Stimulated activated CD8-positive, alpha-beta memory T cell treated with anti-CD3 and anti-CD28 coated beads, Interleukin-15, amount 100 ng/mL, for 4 hours (primary cell): ENCODE measurements around the gene FAM3C.
"Not testable (repeated sequence)": the region's sequence is repeated elsewhere in the genome, so short reads cannot be mapped to it uniquely, and the experiment has no call there.

Experiments
- DNase-seq, 2 donors: peaks; one replicate each; pipeline ENCODE4 v3.0.0-alpha.2; 2020; ENCODE audit warnings: low read depth in 2 of 2

The FAM3C gene, protein sequence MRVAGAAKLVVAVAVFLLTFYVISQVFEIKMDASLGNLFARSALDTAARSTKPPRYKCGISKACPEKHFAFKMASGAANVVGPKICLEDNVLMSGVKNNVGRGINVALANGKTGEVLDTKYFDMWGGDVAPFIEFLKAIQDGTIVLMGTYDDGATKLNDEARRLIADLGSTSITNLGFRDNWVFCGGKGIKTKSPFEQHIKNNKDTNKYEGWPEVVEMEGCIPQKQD

DNA sequence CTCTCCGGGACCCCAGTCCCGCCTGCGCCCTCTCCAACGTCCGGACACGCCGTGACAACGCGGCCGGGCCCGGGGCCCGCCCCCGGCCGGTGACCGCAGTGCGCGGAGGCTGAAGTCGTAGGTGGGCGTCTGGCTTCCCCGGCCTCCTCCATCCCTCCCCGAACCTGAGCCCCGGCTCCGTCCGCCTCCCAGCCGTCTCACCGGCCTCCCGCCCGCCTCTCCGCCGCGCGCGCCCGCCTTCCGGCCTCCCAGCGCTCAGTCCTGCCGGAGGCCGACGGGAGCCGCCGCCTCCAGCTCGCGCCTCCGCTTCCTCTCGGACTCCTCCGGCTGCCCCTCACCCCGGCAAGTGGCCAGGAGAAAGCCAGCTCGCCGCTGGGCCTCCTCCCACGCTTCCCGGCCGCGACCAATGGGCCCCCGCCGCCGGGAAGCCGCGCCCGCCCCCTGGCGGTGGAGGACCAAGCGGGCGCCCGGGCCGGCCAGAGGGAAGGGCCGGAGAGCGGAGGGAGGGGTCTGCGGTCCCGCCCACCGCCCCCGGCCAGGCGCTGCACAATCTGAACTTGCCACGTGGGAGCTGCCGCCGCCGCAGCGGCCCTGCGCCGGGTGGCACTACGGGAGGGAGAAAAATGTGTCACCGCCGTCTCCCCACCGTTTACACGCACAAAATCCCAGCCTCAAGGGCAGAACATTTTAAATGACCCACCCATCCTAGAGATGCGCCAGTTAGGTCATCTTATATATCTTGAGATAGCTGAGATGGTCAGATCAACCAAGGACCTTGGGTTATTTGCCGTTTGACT lies at the start of gene FAM3C:
Gene FAM3C, minus strand, starts transcription at position 348 of the 797 bp plus-strand sequence. CDS start 13,339 bp downstream, outside the sequence.
- peak; percentile 73 to 82 for DNase-seq

DNA sequence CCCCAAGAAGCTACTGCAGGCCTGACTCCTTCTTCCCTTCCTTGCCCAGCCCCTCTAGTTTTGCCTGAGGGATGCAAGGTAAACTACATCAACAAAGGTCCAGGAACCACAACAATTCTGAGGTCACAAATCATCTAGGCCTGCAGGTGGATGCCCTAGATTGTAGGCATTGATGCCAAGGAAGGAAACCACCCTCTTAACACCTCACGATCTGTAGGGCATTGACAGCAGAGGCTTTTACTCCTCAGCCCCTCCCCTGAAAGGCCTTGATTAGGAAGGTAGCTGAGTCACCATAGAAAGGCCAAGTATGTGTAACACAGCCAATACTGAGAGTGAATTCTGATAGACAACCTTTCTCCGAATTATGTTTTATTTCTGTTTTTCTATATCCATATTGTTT lies 46.7 kb upstream of the FAM3C start:
- no peak for DNase-seq

DNA sequence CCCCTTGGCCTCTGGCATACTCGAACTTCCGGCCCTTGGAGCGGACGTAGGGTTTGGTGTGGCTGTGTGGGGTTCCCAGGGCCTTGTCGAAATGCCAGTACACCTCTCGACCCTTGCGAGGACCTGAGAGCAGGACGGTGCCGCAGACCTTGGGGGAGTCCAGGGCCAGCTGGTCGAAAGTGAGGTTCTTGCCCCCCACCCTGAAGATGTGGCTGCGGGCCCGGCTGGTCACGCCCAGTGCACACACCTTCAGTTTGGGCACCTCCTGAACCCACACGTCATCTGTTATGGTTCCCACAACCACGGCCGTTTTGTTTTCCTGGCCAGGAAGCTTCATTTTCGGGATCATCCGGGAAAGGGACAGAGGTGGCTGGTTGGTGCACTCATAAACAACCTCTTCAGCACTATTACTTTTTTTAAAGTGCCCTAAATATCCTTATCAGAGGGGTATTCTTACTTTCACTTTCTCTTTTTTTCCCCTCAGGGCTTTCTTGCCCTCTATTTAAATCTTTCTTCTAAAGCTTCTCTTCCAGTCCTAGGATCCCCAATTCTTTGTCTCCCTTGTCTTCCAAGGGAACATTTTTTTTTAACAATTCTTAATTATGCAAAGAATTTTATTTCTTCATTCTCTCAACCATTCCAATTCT lies 44.9 kb upstream of the FAM3C start:
- DNase-seq, result no peak

DNA sequence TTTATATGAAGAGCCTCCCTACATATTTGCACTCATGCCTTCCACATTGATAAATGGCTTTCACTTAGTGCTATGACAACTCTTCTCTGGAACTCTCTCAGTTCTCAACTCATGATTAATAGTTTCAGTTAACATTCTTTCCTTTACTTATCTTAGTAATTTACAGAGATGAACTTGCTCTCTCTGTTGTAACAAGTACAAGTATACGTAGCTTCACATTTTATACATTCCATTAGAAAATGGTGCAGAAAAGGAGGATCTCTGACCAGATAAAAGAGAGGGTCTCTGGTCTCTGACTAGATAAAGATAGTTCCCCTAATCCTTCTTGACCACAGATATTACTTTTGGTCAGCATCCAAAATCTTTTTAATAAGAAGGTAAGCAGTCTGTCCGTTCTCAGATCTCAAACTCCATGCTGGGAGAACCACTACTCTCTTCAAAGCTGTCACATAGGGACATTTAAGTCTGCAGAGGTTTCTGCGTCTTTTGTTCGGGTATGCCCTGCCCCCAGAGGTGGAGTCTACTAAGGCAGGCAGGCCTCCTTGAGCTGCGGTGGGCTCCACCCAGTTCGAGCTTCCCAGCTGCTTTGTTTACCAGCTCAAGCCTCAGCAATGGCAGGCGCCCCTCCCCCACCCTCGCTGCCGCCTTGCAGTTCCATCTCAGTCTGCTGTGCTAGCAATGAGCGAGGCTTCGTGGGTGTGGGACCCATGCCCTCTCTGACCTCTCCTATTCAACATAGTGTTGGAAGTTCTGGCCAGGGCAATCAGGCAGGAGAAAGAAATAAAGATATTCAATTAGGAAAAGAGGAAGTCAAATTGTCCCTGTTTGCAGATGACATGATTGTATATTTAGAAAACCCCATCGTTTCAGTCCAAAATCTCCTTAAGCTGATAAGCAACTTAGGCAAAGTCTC lies 42.2 kb upstream of the FAM3C start:
- peak; percentile 23 to 34 for DNase-seq

DNA sequence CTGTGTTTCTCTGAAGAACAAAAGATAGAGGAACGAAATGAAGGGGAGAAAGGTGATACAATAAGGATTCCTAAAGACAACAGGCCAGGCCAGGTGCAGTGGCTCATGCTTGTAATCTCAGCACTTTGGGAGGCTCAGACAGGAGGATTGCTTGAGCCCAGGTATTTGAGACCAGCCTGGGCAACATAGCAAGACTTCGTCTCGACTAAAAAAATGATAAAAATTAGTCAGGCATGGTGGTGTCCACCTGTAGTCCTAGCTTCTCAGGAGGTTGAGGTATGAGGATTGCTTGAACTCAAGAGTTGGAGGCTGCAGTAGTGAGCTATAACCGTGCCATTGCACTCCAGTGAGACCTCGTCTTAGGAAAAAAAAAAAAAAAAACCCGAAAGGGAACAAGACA lies 41.4 kb upstream of the FAM3C start:
- no peak for DNase-seq

DNA sequence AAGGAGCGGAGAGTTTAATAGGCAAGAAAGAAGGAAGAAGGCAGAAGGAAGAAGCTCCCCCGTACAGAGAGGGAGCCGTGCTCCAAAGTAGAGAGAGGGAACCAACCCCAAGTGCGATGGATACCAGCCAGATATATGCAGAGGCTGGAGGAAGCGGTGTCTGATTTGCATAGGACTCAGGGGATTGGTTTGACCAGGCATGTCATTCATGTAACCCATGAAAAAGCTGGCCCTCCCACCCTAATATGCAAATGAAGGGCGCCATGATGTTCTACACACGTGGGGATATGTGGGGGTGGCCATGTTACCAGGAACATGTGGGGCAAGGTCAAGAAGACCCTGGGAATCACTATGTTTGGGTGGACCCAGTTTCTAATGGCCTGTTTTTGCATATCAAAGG lies 40.6 kb upstream of the FAM3C start:
- no peak for DNase-seq

DNA sequence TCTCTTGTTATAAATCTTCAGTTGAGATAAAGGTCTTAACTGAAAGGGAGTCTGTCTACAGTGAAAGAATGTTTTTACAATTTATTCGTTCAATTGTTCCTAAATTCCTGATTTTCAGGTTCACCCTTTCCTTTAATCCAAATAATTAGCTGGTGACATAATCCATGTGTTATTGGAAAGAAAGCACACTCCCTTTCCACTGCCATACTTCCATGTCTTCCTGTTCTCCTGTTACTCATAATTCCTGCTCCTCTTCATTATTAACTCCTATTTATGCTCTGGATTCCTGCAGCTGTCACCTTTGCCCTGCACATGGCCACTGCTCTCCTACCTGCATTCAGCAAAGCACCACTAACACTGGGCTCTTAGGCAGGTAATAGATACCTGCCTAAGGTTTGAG lies 40.0 kb upstream of the FAM3C start:
- no peak for DNase-seq

DNA sequence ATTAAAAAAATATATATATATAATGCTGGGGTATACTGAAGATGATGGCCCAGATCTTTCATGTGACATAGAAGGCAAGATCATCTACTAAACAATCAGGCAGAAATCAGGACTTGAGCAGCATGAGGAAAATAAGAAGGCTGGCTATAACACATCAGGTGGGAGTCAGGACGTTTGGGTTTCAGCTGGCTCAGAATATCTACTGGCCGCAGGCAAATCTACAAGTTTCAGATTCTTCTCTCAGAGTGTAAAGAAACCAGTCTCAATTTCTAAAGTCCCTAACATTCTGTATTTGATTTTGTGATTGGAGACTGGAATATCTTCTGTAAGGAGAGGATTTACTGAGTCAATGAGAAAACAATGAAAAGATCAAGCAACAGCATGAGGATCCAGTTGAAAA lies 37.7 kb upstream of the FAM3C start:
- no peak for DNase-seq

DNA sequence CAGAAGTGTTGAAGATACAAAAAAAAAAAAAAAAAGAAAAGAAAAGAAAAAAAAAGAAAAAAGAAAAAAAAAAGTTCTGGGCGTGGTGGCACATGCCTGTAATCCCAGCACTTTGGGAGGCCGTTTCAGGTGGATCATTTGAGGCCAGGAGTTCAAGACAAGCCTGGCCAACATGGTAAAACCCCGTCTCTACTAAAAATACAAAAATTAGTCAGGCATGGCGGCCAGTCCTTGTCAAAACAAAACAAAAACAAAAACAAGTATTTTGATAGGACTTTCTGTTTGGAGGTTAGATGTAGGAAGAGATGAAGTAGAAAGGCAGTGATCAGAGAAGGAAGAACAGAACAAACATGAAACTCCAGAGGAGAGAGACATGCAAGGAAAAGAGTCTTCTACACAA lies 36.4 kb upstream of the FAM3C start:
- not testable (repeated sequence) for DNase-seq

DNA sequence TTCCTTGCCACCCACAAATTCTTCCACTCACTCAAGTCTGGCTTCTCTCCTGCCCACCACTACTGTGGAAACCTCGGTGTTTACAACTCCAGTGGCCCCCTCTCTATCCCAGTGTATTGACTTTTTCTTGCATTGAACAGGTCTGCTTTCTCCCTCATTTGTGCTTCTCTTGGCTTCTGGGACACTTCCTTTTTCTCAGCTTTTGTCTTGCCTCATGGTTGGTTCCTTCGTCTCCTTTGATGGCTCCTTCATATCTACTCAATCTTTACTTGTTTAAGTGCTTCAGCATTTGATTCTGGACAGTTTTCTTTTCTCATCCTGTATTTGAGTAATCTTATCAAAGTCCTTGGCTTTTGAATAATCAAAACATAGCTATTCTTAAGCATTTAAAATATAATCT lies 35.9 kb upstream of the FAM3C start:
- DNase-seq, result no peak

DNA sequence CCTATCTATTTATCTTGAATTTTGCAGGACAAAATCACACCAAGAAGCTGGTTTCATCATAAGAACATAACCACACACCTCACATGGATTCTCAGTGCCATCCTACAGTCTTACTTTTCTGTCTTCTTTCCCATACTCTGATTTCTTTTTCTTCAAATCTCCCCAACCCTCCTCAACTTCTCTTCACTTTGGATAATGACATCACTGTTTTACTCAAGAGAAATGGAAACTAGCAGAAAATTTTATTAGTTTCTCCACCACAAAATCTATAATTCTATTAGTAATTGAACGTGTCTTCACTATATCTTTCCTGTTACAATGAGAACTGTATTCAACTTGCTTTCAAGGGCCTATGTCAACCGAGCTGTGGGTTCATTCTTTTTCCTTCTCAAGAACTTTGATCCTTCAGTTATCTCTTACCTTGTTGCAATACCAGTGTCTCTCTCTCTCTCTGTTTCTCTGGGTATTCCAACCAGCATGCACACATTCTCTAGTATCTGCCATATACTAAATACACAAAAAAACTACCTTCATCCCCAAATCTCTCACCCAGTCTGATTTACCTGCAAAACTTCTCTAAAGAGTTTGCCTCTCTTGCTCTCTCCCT lies 35.4 kb upstream of the FAM3C start:
- no peak for DNase-seq

DNA sequence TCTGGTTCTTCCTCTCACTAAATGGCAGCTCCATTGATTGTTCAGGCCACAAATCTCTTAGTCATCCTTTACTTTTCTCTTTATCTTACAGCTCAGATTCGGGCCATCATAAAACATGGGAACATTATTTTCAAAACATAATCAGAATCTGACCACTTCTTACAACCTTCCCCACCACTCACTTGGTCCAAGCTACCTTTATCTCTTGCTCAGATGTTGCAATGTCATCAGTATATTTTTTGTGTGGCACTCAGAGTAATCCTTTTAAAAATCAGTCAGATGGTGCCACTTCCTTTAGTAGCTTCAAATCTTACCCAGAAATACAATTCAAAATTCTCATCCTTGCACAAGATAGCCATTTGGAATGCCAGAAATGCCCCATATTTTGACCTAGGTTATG lies 34.5 kb upstream of the FAM3C start:
- DNase-seq, result no peak

DNA sequence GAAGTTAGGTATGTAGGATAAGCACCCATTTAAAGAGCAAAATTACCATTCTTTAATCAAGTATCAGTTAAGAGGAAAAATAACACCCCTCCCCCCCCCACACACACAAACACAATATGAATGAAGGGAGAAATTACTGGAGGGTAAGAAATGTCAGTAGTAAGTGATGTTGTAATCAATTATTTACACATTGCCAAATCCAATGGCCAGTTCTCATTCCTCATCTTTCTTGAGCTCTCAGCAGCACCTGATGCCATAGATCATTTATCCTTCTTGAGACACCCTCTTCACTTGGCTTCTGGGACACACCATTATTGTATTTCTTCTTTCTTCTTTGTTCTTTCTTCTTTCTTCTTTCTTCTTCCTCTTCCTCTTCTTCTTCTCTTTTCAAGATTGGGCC lies 33.7 kb upstream of the FAM3C start:
- no peak for DNase-seq

DNA sequence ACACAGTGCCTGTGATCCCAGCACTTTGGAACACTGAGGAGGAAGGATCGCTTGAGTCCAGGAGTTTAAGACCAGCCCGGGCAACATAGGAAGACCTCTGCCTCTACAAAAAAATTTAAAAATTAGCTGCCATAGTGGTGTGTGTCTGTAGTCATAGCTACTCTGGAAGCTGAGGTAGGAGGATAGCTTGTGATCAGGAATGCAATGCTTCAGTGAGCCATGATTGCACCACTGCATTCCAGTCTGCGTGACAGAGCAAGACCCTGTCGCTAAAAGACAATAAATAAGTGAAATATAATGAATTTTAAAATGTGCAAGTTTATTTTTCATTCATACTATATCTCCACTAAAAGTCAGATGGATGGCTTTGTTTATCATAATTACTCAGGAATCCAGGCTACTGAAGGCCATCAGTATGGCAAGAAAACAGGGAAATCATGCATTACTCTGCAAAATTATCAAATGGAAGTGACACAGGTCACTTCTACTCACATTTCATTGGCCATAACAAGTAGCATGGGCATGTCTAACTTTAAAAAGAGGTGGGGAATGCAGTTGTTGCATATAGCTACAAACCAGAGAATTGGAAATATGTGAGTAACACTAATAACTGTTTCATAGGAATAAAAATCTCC lies 32.9 kb upstream of the FAM3C start:
- no peak for DNase-seq

DNA sequence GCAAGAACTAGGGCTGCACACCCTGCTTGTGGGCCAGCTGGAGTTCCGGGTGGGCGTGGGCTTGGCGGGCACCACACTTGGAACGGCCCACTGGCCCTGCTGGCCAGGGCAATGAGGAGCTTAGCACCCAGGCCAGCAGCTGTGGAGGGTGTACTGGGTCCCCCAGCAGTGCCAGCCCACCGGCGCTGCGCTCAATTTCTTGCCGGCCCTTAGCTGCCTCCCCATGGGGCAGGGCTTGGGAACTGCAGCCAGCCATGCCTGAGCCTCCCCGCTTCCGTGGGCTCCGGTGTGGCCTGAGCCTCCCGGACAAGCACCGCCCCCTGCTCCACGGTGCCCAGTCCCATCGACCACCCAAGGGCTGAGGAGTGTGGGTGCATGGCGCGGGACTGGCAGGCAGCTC lies 25.6 kb upstream of the FAM3C start:
- not testable (repeated sequence) for DNase-seq

DNA sequence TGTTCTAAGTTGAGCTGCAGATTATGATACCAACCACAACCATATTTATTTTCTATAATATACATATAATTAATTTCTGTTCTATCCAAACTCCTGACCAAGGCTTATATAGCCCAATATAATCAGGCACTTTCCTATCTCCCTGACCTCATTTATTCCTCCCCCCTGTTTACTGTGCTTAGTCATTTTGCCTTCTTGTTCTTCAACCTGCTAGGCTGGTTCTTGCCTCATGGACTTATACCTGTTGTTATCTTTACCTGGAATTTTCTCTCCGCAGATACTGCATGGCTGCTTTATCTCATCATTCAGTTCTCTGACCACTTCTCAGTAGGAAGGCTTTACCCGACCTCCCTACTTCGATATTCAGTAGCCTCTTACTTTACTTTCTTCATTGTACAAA lies 24.9 kb upstream of the FAM3C start:
- DNase-seq, result no peak

DNA sequence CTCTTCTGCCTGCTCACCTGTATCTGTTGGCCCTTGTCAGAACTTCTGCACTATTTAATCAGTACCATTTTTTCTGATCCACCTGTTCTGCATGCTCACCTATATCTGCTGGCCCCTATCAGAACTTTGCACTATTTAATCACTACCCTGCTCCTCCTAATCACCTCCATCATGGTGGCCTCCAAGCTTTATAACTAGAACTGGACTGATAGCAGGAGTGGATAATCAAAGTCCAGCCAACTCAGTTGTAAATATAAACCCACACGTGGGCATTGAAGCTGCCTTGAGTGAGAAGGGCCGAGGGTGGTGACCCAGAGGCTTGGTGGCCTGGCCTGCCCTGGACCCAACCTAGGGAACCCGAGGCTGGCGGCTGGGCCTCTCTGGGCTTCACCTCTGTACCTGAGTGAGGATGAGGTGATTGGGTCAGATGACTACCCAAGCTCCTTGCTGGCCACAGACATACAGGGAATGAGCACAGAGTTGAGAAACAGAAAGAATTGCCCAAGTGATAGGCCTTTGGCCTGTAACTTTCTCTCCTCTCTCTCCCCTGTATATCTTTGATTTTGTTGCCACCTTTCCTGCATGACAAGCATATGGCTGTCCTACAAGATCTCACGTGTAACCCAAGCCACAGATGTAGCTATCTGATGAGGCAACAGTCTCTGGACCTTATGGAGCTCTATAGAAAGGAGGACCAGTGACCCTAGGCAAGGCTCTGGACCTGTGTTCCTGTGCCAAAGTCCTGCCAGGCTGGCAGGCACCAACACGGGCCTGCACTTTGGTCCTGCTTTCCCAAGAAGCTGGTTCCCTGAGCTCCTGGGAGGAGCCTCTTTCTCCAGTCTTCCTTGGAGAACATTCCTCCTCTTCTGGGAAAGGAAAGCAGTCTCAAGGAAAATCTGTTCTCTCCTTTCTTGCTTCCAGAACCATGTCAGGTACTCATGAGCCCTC lies 23.4 kb upstream of the FAM3C start:
- DNase-seq, result no peak

DNA sequence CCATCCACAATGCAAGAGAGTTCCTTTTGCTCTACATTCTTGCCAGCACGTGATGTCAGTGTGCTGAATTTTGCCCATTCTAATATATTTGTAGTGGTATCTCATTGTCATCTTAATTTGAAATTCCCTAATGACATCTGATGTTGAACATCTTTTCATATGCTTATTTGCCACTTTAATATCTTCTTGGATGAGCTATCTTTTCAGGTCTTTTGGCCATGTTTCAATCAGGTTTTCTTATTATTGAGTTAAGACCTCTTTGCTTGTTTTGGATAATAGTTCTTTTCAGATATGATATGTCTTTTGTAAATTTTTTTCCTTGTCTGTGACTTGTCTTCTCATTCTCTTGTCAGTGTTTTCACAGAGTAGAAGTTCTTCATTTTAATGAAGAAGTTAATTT lies 20.4 kb upstream of the FAM3C start:
- DNase-seq, result no peak

DNA sequence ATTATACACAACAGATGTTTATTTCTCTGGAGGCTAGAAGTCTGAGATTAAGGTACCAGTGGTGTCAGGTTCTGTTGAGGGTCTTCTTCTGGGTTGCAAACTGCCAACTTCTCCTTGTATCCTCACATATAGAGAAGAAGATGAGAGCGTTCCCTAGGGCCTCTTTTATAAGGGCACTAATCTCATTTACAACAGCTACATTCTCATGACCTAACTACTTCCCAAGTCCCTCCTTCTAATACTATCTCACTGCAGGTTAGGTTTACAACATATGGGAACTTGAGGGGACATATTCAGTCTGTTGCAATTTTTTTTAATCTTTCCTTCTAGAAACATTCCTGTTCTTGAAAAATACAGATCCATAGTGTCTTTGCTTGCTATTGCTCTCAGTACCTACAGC lies 18.3 kb upstream of the FAM3C start:
- DNase-seq, result no peak

DNA sequence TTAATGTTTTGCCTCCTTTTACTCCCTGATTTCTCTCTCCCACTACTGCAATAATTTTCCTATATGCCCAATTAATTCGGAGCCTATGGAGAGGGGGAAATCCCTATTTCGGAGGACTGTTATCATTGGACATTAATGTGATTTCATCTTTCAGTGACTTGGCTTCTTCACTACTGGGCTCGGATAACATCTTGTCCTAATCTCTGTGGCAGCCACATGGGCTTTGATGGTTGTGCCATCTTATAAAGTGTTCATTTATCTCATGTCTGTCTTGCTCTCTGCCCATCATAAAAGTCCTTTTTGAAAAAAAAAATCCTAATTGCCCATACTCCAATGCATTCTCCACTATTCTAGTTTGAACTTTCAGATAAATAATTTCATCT lies 15.5 kb upstream of the FAM3C start:
- no peak for DNase-seq
